Measurements from ENCODE around the gene UGP2.

DNA sequence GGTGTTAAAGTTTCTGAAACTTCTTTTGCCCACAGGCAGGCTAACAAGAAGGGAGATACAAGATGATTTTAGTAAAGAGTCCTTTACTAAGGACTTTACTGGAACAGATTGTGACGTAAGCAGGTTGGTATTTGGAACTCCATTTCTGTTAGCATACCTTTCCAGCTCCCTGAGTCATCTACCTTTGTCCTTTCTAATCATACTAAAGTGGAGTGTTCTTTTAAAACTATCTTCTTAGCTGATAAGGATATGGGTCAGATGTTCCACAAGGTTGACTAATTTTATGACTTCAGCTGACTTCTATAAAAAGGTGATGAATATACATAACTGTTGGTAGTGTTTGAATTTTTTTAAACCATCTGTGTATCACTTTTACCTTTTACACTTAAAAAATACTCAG lies 21.1 kb downstream of the UGP2 start:
- TF ChIP-seq POLR2A (IDR thresholded peaks at IDR 0.05; ENCODE audit: low read length) (no peak), GATA1 (IDR thresholded peaks at IDR 0.05; ENCODE audit: low read depth, low read length) (no peak)

Data from erythroblast (primary cell).